Type B pancreatic cell (in vitro differentiated cells): ENCODE measurements around the gene TMEM89. TPM values are rescaled to one million over a fixed set of nuclear protein-coding genes. Genes with fewer than 3 reads are reported as not detected.

ENCODE experiments used
- DNase-seq: peaks from one replicate; pipeline ENCODE4 v3.0.0; 2021; ENCODE audit warnings: mixed read lengths; ENCODE audit not compliant: unreplicated experiment; ENCODE audit errors: extremely low spot score
- H3K27ac Mint-ChIP-seq: 2 replicates; pipeline ENCODE4 v1.8.0; 2021; ENCODE audit warnings: mild to moderate bottlenecking, mixed read lengths
- H3K27me3 Mint-ChIP-seq: 2 replicates; pipeline ENCODE4 v1.8.0; 2021; ENCODE audit warnings: mixed read lengths
- H3K36me3 Mint-ChIP-seq: 2 replicates; pipeline ENCODE4 v1.8.0; 2021; ENCODE audit warnings: mixed read lengths
- H3K4me1 Mint-ChIP-seq: one replicate; pipeline ENCODE4 v1.8.0; 2021; ENCODE audit warnings: mixed read lengths; ENCODE audit not compliant: unreplicated experiment
- H3K4me3 Mint-ChIP-seq: 2 replicates; pipeline ENCODE4 v1.8.0; 2021; ENCODE audit warnings: mild to moderate bottlenecking, mixed read lengths
- H3K9me3 Mint-ChIP-seq: 2 replicates; pipeline ENCODE4 v1.8.0; 2021; ENCODE audit warnings: mixed read lengths
- CTCF ChIP-seq: fragments of 200-600 bp; sonication (generic); conservative IDR thresholded peaks from 2 replicates; pipeline ENCODE4 v1.5.0; 2021; ENCODE audit warnings: antibody characterized with exemption, mild to moderate bottlenecking
- total RNA-seq: library from RNA; stranded (reverse); gene quantifications from 2 replicates; pipeline ENCODE4 v1.2.1, GENCODE V29; 2021; ENCODE audit warnings: low replicate concordance

Gene TMEM89
- total RNA-seq, 1 donor from 2014 or later, result not detected

- Mint-ChIP-seq H3K27me3 (no peaks in the 10 kb centered on the region), H3K9me3 (no peaks in the 10 kb centered on the region), H3K4me3 (no peak overlapping the region), H3K36me3 (peaks cover 7% of the 10 kb centered on the region), H3K27ac (no peak overlapping the region), H3K4me1 (peaks cover 7% of the 10 kb centered on the region)
- no peak for TF ChIP-seq CTCF
- DNase-seq, result no peak
Observed at GRCh38 chr3:48629894-48630293, 8.3 kb upstream of the TMEM89 start.

GRCh38 chr3:48628277-48629017 is 6.9 kb upstream of the TMEM89 start:
- Mint-ChIP-seq H3K4me3 (no peak overlapping the region), H3K36me3 (peaks cover 7% of the 10 kb centered on the region), H3K27ac (no peak overlapping the region), H3K4me1 (no peaks in the 10 kb centered on the region), H3K27me3 (no peaks in the 10 kb centered on the region), H3K9me3 (no peaks in the 10 kb centered on the region)
- TF ChIP-seq CTCF, result no peak
- no peak for DNase-seq

- Mint-ChIP-seq H3K27ac (no peak overlapping the region), H3K9me3 (no peaks in the 10 kb centered on the region), H3K4me1 (no peaks in the 10 kb centered on the region), H3K36me3 (peaks cover 7% of the 10 kb centered on the region), H3K4me3 (no peak overlapping the region), H3K27me3 (no peaks in the 10 kb centered on the region)
- DNase-seq, result no peak
- TF ChIP-seq CTCF, result no peak
Observed at GRCh38 chr3:48625600-48625999, 4.0 kb upstream of the TMEM89 start.

- H3K27me3 Mint-ChIP-seq, result no peaks in the 10 kb centered on the region
Observed at GRCh38 chr3:48624767-48625166, 3.2 kb upstream of the TMEM89 start.

GRCh38 chr3:48623851-48624547 is 2.4 kb upstream of the TMEM89 start:
- Mint-ChIP-seq H3K4me1 (no peaks in the 10 kb centered on the region), H3K4me3 (no peak overlapping the region), H3K27me3 (no peaks in the 10 kb centered on the region), H3K27ac (peak overlapping the region; percentile 1), H3K9me3 (no peaks in the 10 kb centered on the region), H3K36me3 (peaks cover under 1% of the 10 kb centered on the region)
- TF ChIP-seq CTCF, result no peak
- no peak for DNase-seq

More at GRCh38 chr3:48624767-48625166, 3.2 kb upstream of the TMEM89 start:
- no peak for DNase-seq
- Mint-ChIP-seq H3K4me1 (no peaks in the 10 kb centered on the region), H3K9me3 (no peaks in the 10 kb centered on the region), H3K36me3 (peaks cover 7% of the 10 kb centered on the region), H3K4me3 (no peak overlapping the region), H3K27ac (peak overlapping the region; percentile 39)
- no peak for TF ChIP-seq CTCF
